Karpas-422 (cell line): Measurements from ENCODE around the gene LINGO3. TPM values are rescaled to one million over a fixed set of nuclear protein-coding genes. Genes with fewer than 3 reads are reported as not detected.
A peak's percentile ranks its signal among the peaks of the same experiment; 100 is the strongest.

ENCODE experiments used
- DNase-seq: peaks from one replicate; pipeline ENCODE4 v3.0.0-alpha.2; 2015
- H2AFZ ChIP-seq: fragments of 200-600 bp; sonication (generic); 2 replicates; pipeline ENCODE4 v1.6.1; 2014; ENCODE audit warnings: antibody characterized with exemption, low read length, mixed read lengths
- H3K27ac ChIP-seq: fragments of 200-600 bp; sonication (generic); 2 replicates; pipeline ENCODE4 v1.5.1; 2014; ENCODE audit warnings: mild to moderate bottlenecking, low read length, moderate library complexity
- H3K27me3 ChIP-seq: fragments of 200-600 bp; sonication (generic); 2 replicates; pipeline ENCODE4 v1.6.1; 2014; ENCODE audit warnings: low read length, mixed read lengths
- H3K36me3 ChIP-seq: fragments of 200-600 bp; sonication (generic); 2 replicates; pipeline ENCODE4 v1.6.1; 2014; ENCODE audit warnings: low read length, mixed read lengths; ENCODE audit not compliant: insufficient read depth
- H3K4me1 ChIP-seq: fragments of 200-600 bp; sonication (generic); 2 replicates; pipeline ENCODE4 v1.6.1; 2014; ENCODE audit warnings: mild to moderate bottlenecking, low read length, mixed read lengths
- H3K4me2 ChIP-seq: fragments of 200-600 bp; sonication (generic); 2 replicates; pipeline ENCODE4 v1.6.1; 2014; ENCODE audit warnings: low read length, low read depth, mild to moderate bottlenecking; ENCODE audit not compliant: poor library complexity, severe bottlenecking
- H3K4me3 ChIP-seq: fragments of 200-600 bp; sonication (generic); 2 replicates; pipeline ENCODE4 v1.5.1; 2014; ENCODE audit warnings: mild to moderate bottlenecking, antibody characterized with exemption, low read length, mixed read lengths
- H3K79me2 ChIP-seq: fragments of 200-600 bp; sonication (generic); 2 replicates; pipeline ENCODE4 v1.6.1; 2014; ENCODE audit warnings: mild to moderate bottlenecking, low read length, mixed read lengths
- H3K9ac ChIP-seq: fragments of 200-600 bp; sonication (generic); 2 replicates; pipeline ENCODE4 v1.6.0; 2014; ENCODE audit warnings: low read length
- H3K9me2 ChIP-seq: fragments of 200-600 bp; sonication (generic), shearing (Covaris generic); replicated peaks from 2 replicates; pipeline ENCODE4 v1.6.0; 2014; ENCODE audit warnings: mild to moderate bottlenecking, low read length, moderate library complexity; ENCODE audit not compliant: insufficient read depth
- H3K9me3 ChIP-seq: fragments of 300-700, 200-600 bp; sonication (generic); 2 replicates; pipeline ENCODE4 v1.6.1; 2014; ENCODE audit warnings: low read length, mixed read lengths
- H4K20me1 ChIP-seq: fragments of 200-600 bp; sonication (generic); 2 replicates; pipeline ENCODE4 v1.6.1; 2014; ENCODE audit warnings: mild to moderate bottlenecking, antibody characterized with exemption, low read length, low read depth; ENCODE audit not compliant: insufficient read depth
- total RNA-seq: library from RNA; depleted of rRNA; stranded (reverse); fragments of >200 nt; shearing (Covaris generic); gene quantifications from 2 replicates; pipeline ENCODE4 v1.2.3, GENCODE V29; 2014; ENCODE audit warnings: low replicate concordance

The LINGO3 gene
- total RNA-seq, 1 experiment from 2014 or later, result not detected

DNA sequence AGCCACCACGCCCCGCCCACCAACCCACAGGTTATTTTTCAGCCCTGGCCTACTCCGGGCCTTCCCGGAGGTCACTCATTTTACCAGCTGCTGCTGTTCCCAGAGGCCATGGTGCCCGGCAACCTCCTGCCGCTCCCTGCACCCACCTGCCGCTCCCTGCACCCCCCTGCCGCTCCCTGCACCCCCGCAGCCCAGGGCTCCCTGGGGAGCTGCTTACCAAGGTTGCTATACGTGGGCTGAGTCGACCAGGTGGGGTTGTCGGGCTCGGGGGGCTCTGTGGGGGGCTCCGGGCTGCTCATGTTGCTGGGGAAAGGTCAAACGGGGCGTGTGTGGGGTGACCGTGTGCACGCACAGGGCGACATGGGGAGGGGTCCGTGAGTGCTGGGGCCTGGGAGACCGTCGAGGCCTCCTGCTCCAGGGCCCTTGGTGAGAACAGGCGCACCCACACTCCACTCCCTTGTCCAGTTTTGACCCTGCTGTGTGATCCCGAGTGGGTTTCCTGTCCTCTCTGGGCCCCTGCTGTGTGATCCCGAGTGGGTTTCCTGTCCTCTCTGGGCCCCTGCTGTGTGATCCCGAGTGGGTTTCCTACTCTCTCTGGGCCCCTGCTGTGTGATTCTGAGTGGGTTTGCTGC lies 27.2 kb downstream of the LINGO3 start:
- Histone ChIP-seq H3K79me2 (no peaks in the 10 kb centered on the region), H3K9me3 (no peaks in the 10 kb centered on the region), H3K4me3 (no peak overlapping the region), H3K36me3 (no peaks in the 10 kb centered on the region), H3K27ac (no peak overlapping the region), H3K4me1 (no peaks in the 10 kb centered on the region), H3K4me2 (no peak overlapping the region), H4K20me1 (peaks cover 7% of the 10 kb centered on the region; the same call in 1 of the 2 replicates), H3K27me3 (no peaks in the 10 kb centered on the region), H3K9ac (no peak overlapping the region), H3K9me2 (no peaks in the 10 kb centered on the region), H2AFZ (no peak overlapping the region)
- peak; percentile 40 for DNase-seq

DNA sequence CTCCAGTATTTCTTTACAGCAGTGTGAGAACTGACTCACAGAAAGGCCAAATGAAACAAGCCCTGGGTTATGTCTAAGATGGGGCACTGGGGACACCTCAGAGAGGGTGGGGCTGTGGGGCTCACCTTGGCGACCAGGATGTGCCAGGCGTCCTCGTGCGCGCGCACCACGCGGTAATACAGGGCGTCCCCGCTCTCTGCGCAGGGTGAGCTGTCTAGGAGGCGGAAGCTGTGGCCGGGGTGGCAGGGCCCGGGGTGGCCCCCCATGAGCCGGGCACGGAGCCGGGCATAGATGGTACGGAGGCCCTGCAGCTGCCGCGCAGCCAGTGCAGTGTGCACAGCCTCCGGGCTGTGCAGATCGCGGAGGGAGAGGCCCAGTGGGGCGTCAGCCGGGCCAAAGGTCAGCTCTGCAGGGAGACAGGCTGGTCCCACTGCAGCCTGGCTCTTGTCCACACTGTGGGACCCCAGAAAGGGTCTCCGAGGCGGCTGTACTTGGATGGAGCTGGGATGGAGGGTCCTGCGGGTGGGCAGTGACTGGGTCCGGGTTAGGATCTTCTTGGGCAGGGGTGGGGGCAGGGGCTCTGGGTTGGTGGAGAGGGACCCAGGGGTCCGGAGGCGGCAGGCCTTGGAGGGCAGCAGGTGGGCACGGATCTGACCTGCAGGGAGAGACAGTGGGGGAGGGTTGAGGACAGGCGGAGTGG lies 29.3 kb downstream of the LINGO3 start:
- Histone ChIP-seq H4K20me1 (peaks cover 22% of the 10 kb centered on the region), H3K27me3 (no peaks in the 10 kb centered on the region), H2AFZ (no peak overlapping the region), H3K9me3 (no peaks in the 10 kb centered on the region), H3K36me3 (peaks cover 6% of the 10 kb centered on the region; the same call in 1 of the 2 replicates), H3K4me1 (peaks cover 4% of the 10 kb centered on the region; the same call in 1 of the 2 replicates), H3K9me2 (no peaks in the 10 kb centered on the region), H3K4me2 (no peak overlapping the region), H3K9ac (no peak overlapping the region), H3K79me2 (peaks cover 2% of the 10 kb centered on the region; the same call in 1 of the 2 replicates), H3K4me3 (no peak overlapping the region), H3K27ac (no peak overlapping the region)
- DNase-seq, result peak; percentile 41

DNA sequence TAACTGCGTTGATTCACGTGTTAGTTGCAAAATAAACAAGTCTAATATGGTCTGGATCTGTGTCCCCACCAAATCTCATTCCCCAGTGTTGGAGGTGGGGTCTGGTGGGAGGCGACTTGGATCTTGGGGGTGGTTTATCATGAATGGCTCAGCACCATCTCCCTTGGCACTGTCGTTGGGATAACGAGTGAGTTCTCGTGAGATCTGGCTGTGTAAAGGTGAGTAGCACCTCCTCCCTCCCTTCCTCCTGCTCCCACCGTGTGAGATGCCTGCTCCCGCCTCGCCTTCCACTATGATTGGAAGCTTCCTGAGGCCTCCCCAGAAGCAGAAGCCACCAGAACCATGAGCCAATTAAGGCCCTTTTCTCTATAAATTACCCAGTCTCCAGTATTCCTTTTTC lies 30.8 kb downstream of the LINGO3 start:
- Histone ChIP-seq H3K27ac (no peak overlapping the region), H2AFZ (no peak overlapping the region), H3K27me3 (no peaks in the 10 kb centered on the region), H3K4me2 (no peak overlapping the region), H4K20me1 (peaks cover 30% of the 10 kb centered on the region), H3K79me2 (peaks cover 6% of the 10 kb centered on the region; the same call in 1 of the 2 replicates), H3K4me3 (no peak overlapping the region), H3K9me2 (no peaks in the 10 kb centered on the region), H3K4me1 (peaks cover 18% of the 10 kb centered on the region), H3K36me3 (peaks cover 6% of the 10 kb centered on the region; the same call in 1 of the 2 replicates), H3K9me3 (no peaks in the 10 kb centered on the region), H3K9ac (no peak overlapping the region)
- DNase-seq, result no peak

DNA sequence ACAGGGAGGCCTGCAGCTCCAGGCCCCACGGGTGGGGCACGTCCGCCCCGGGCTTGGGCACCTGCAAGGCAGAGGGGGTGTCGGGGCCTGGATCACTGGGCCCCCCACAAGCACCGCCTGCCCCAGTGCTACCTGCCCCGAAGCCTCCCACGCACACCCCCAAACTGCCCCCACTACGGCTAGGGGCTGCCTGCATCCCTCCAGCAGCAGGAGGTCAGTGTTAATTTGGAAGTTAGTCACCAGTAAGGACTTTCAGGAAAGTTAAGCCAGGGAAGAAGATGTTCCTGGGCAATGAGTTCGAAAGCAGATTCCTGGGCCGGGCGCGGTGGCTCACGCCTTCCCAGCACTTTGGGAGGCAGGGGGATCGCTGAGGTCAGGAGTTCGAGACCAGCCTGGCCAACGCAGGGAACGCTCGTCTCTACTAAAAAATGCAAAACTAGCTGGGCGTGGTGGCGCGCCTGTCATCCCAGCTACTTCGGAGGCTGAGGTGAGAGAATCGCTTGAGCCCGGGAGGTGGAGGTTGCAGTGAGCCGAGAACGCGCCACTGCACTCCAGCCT lies 31.4 kb downstream of the LINGO3 start:
- no peak overlapping the region for H3K9ac ChIP-seq
- H3K9me3 ChIP-seq, result no peaks in the 10 kb centered on the region
- no peak for DNase-seq
- H3K27me3 ChIP-seq, result no peaks in the 10 kb centered on the region
- peaks cover 24% of the 10 kb centered on the region for H3K4me1 ChIP-seq
- H3K9me2 ChIP-seq, result no peaks in the 10 kb centered on the region
- no peak overlapping the region for H3K4me2 ChIP-seq
- no peak overlapping the region for H2AFZ ChIP-seq
- peaks cover 10% of the 10 kb centered on the region for H3K79me2 ChIP-seq
- peaks cover 35% of the 10 kb centered on the region for H4K20me1 ChIP-seq
- peaks cover 10% of the 10 kb centered on the region; the same call in 1 of the 2 replicates for H3K36me3 ChIP-seq
- H3K27ac ChIP-seq, result no peak overlapping the region
- H3K4me3 ChIP-seq, result no peak overlapping the region

DNA sequence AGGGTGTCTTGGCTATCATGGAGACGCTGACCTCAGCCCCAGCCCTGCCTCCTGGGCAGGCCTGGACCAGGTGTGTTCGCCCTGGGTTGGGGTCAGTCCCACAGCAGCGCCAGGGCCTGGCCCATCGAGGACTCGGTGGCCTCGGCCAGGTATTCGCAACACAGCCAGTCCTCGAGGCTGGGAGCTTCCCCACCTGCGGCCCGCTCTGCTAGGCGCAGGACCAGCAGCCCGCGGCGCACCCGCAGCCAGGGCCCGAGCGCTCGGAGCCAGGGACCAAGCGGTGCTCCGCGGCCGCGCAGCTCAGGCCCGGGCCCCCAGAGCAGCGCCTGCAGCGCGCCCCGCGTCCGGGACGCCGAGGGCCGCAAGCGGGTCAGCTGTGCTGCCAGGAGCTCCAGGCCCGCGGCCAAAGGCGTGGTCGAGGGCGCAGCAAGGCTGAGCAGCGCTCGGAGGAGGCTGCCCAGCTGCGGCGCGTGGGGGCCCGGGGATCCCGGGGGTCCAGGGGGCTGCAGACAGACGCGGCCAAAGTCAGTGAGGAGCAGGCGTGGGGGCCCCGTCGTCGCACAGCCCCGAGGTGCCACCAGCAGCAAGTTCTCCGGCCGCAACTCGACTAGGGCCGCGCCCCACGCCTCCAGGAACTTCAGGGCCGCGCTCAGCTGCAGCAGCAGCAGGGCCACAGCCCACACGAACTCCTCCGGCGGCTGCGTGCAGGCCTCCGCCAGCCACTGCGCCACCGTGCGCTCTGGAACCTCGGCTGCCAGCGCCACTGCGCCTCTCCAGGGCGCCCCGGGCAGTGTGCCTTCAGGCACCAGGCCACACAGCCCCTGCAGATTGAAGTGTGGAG lies 32.1 kb downstream of the LINGO3 start:
- Histone ChIP-seq H3K9ac (no peak overlapping the region), H3K4me3 (no peak overlapping the region), H3K9me2 (no peaks in the 10 kb centered on the region), H3K4me2 (no peak overlapping the region), H3K36me3 (peaks cover 16% of the 10 kb centered on the region), H2AFZ (no peak overlapping the region), H3K79me2 (peaks cover 17% of the 10 kb centered on the region), H3K4me1 (peaks cover 30% of the 10 kb centered on the region), H4K20me1 (peaks cover 41% of the 10 kb centered on the region), H3K9me3 (no peaks in the 10 kb centered on the region), H3K27me3 (no peaks in the 10 kb centered on the region), H3K27ac (no peak overlapping the region)
- DNase-seq, result no peak

DNA sequence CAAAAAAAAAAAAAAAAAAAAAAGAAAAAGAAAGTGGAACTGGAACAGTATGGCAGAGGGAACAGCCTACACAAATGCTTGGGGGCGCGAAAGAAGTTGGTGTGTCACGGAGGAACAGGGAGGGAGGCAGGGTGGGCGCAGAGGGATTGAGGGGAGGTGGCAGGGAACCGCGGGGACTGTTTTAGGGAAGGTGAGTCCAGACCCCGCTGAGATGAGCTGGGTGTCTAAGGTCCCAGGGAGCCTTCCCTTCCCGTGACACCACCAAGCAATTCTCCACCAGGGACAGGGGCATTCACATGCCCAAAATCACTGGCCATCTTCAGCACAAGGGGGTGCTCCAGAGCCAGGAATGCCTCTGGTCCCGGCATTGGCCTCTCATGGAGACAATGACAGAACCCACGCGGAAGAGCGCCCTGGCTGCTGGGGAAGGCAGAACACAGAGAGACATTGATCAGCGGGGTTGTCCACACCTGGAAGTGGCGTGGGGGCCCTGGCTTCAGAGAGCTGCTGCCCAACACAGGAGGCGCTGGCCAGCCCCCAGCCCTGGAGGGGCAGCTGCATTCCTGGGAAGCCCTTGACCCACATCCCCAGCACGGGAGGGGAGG lies 32.9 kb downstream of the LINGO3 start:
- peak; percentile 69 for DNase-seq
- Histone ChIP-seq H3K4me3 (no peak overlapping the region), H3K27ac (no peak overlapping the region)

DNA sequence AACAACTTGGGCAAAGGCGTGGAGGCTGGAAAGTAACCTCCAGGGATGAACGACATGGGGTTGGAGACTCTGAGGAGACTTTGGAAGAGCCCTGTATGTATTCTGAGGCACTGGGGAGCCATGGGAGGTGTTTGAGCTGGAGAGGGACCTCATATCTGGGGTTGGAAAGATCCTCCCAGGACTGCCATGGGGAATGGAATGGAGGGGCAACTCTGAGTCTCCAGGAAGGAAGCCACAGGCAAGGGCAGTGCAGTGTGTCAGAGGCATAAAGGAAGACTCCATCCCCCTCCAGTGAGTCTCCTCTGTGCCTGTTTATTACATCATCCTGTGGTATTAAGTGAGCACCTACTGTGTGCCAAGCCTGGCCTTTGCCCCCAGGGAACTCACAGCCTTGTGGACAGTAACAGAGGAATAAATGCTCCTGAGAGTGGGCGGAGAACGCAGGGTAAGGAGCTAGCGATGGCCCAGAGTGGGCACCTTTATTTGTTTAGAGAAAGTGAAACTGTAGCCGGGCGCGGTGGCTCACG lies 33.7 kb downstream of the LINGO3 start:
- peaks cover 24% of the 10 kb centered on the region for H3K36me3 ChIP-seq
- DNase-seq, result peak; percentile 51
- H3K9me3 ChIP-seq, result no peaks in the 10 kb centered on the region
- H3K9me2 ChIP-seq, result no peaks in the 10 kb centered on the region
- no peak overlapping the region for H2AFZ ChIP-seq
- no peaks in the 10 kb centered on the region for H3K27me3 ChIP-seq
- H3K27ac ChIP-seq, result no peak overlapping the region; the same call in 1 of the 2 replicates
- H4K20me1 ChIP-seq, result peaks cover 53% of the 10 kb centered on the region
- peak overlapping the region; percentile 100; the same call in 1 of the 2 replicates for H3K4me3 ChIP-seq
- peak overlapping the region; percentile 5 for H3K4me2 ChIP-seq
- peaks cover 30% of the 10 kb centered on the region for H3K79me2 ChIP-seq
- H3K4me1 ChIP-seq, result peaks cover 30% of the 10 kb centered on the region
- peak overlapping the region; percentile 22; the same call in 1 of the 2 replicates for H3K9ac ChIP-seq

More for the DNA sequence above, 32.9 kb downstream of the LINGO3 start:
- no peak overlapping the region for H3K9ac ChIP-seq
- H3K4me1 ChIP-seq, result peaks cover 30% of the 10 kb centered on the region
- peaks cover 21% of the 10 kb centered on the region for H3K36me3 ChIP-seq
- H3K79me2 ChIP-seq, result peaks cover 23% of the 10 kb centered on the region
- H3K27me3 ChIP-seq, result no peaks in the 10 kb centered on the region
- peaks cover 47% of the 10 kb centered on the region for H4K20me1 ChIP-seq
- H3K4me2 ChIP-seq, result no peak overlapping the region
- H2AFZ ChIP-seq, result no peak overlapping the region
- no peaks in the 10 kb centered on the region for H3K9me2 ChIP-seq
- no peaks in the 10 kb centered on the region for H3K9me3 ChIP-seq
